Measurements from ENCODE around the gene RPTOR.

The RPTOR gene

GRCh38 chr17:80745183-80745582, 200.5 kb downstream of the RPTOR start:
- no peak for DNase-seq (ENCODE audit: low read depth)
- TF ChIP-seq CTCF (IDR thresholded peaks at IDR 0.05; ENCODE audit: control insufficient read depth, extremely low read depth, insufficient read depth): no peak
- H3K4me3 ChIP-seq (ENCODE audit: low read depth, low read length): no peak overlapping the region

GRCh38 chr17:80746262-80746935, 201.8 kb downstream of the RPTOR start:
- DNase-seq (ENCODE audit: low read depth): no peak
- no peak overlapping the region for H3K4me3 ChIP-seq (ENCODE audit: low read depth, low read length)
- no peak for TF ChIP-seq CTCF (IDR thresholded peaks at IDR 0.05; ENCODE audit: control insufficient read depth, extremely low read depth, insufficient read depth)

GRCh38 chr17:80747469-80747868, 202.8 kb downstream of the RPTOR start:
- no peak for DNase-seq (ENCODE audit: low read depth)
- H3K4me3 ChIP-seq (ENCODE audit: low read depth, low read length): no peak overlapping the region
- no peak for TF ChIP-seq CTCF (IDR thresholded peaks at IDR 0.05; ENCODE audit: control insufficient read depth, extremely low read depth, insufficient read depth)

- no peak for DNase-seq (ENCODE audit: low read depth)
- H3K4me3 ChIP-seq (ENCODE audit: low read depth, low read length): no peak overlapping the region
- TF ChIP-seq CTCF (IDR thresholded peaks at IDR 0.05; ENCODE audit: control insufficient read depth, extremely low read depth, insufficient read depth): no peak
Observed at GRCh38 chr17:80749611-80750010, 205.0 kb downstream of the RPTOR start.

- TF ChIP-seq CTCF (IDR thresholded peaks at IDR 0.05; ENCODE audit: control insufficient read depth, extremely low read depth, insufficient read depth): no peak
- DNase-seq (ENCODE audit: low read depth): no peak
- H3K4me3 ChIP-seq (ENCODE audit: low read depth, low read length): no peak overlapping the region
Observed at GRCh38 chr17:80750263-80750662, 205.6 kb downstream of the RPTOR start.

- DNase-seq (ENCODE audit: low read depth): peak; percentile 38
Observed at GRCh38 chr17:80751070-80751945, 206.7 kb downstream of the RPTOR start.

More at GRCh38 chr17:80751070-80751945, 206.7 kb downstream of the RPTOR start:
- TF ChIP-seq CTCF (IDR thresholded peaks at IDR 0.05; ENCODE audit: control insufficient read depth, extremely low read depth, insufficient read depth): no peak; the same call in 1 of the 2 replicates
- H3K4me3 ChIP-seq (ENCODE audit: low read depth, low read length): no peak overlapping the region

Measured in LNCaP clone FGC (cell line).